ENCODE measurements around the gene C17orf113. TPM values are rescaled to one million over a fixed set of nuclear protein-coding genes. Genes with fewer than 3 reads are reported as not detected.

C17orf113 gene
- total and polyA plus RNA-seq, 2 of the 4 experiments (the other 2 are of a cell fraction), result under 0.01 to 0.03 TPM

GRCh38 chr17:42005166-42005565, 45.2 kb downstream of the C17orf113 start:
- BruUV-seq (replicated peaks), result no TSS peak
- POLR2A ChIA-PET (ENCODE audit: unreplicated experiment), result no interaction called here

More at GRCh38 chr17:42005166-42005565, 45.2 kb downstream of the C17orf113 start:
- Histone ChIP-seq H2BK15ac (ENCODE audit: low read depth, low read length) (no peak overlapping the region), H3K4me2 (ENCODE audit: low read depth, low read length) (no peak overlapping the region), H2BK5ac (ENCODE audit: low read depth, low read length, poor library complexity, severe bottlenecking) (no peak overlapping the region), H3K9ac (ENCODE audit: low read depth, low read length) (no peak overlapping the region), H3K79me1 (ENCODE audit: low read depth in 1 of 2, low read length in 2 of 2) (peaks cover 34 to 75% of the 10 kb centered on the region in 2 experiments), H3K18ac (ENCODE audit: low read depth, low read length) (no peak overlapping the region), H4K20me1 (ENCODE audit: insufficient read depth, low read length) (peaks cover 81% of the 10 kb centered on the region), H3K56ac (ENCODE audit: extremely low read depth, insufficient read depth, low read length) (no peak overlapping the region), H3K4ac (ENCODE audit: low read depth, low read length) (no peak overlapping the region), H3K9me3 (ENCODE audit: control insufficient read depth, insufficient read depth, low read length) (no peaks in the 10 kb centered on the region), H2BK120ac (ENCODE audit: low read depth, low read length) (no peak overlapping the region), H3K27ac (ENCODE audit: insufficient read depth, low read length) (no peak overlapping the region), H2AK9ac (replicated peaks; ENCODE audit: low read depth, low read length, poor library complexity) (no peak overlapping the region), H4K91ac (ENCODE audit: insufficient read depth, low read depth, low read length) (no peak overlapping the region), H3K14ac (replicated peaks; ENCODE audit: low read depth, low read length) (no peak overlapping the region), H3K4me1 (ENCODE audit: control insufficient read depth, insufficient read depth, low read length) (peaks cover 14% of the 10 kb centered on the region), H3K4me3 (ENCODE audit: insufficient read depth, low read depth, low read length) (no peak overlapping the region), H3K9me1 (ENCODE audit: insufficient read depth, low read length) (peaks cover 14% of the 10 kb centered on the region), H4K8ac (ENCODE audit: low read depth in 2 of 2, low read length in 2 of 2) (no peak overlapping the region), H4K5ac (ENCODE audit: low read depth, low read length) (no peak overlapping the region), H2AFZ (replicated peaks; ENCODE audit: low read length, poor library complexity) (no peak overlapping the region), H3K27me3 (ENCODE audit: control insufficient read depth, insufficient read depth, low read length) (no peaks in the 10 kb centered on the region), H3K23ac (ENCODE audit: low read depth, low read length) (no peak overlapping the region), H3K36me3 (ENCODE audit: control insufficient read depth, insufficient read depth, low read length) (peaks cover 7% of the 10 kb centered on the region), H2BK20ac (ENCODE audit: low read depth, low read length) (no peak overlapping the region), H2AK5ac (ENCODE audit: low read depth, low read length) (no peak overlapping the region)
- dilution Hi-C loops (cut with HindIII; ENCODE audit: low sequenced_read_pairs, unreplicated experiment) (no loop called here), in situ Hi-C loops (cut with MboI; ENCODE audit: low sequenced_read_pairs) (no loop called here), intact Hi-C loops (cut with micrococcal nuclease) (no loop called here)
- no CpG with 5 or more reads among the region's 1 CpG for WGBS, 2 experiments (ENCODE audit: extremely low coverage in 2 of 2, insufficient read length in 1 of 2)
- no peak for ATAC-seq (ENCODE audit: low read depth)
- CTCF ChIA-PET, result interaction anchor here (0.6 kb wide), 1 partner anchor 27 kb away, joined by 4 read pairs; no protein-coding TSS in a partner anchor
- TF ChIP-seq CEBPB (IDR thresholded peaks at IDR 0.05; ENCODE audit: low read depth, low read length) (no peak), MXI1 (IDR thresholded peaks at IDR 0.05; ENCODE audit: borderline replicate concordance, low read depth, low read length) (no peak), RFX5 (IDR thresholded peaks at IDR 0.05; ENCODE audit: low read depth, low read length) (no peak), POLR2A (IDR thresholded peaks at IDR 0.05; ENCODE audit: low read depth, low read length) (no peak)
- no peak for DNase-seq

All from IMR-90 (cell line).